Measurements from ENCODE around the gene PATL1. TPM values are rescaled to one million over a fixed set of nuclear protein-coding genes. Genes with fewer than 3 reads are reported as not detected.

The PATL1 gene
- total RNA-seq (2022; extraction: Qiagen RNA extraction; ENCODE audit: low read depth), result 37.7 to 50.8 TPM (median 49.0 TPM) in 5 replicates

GRCh38 chr11:59668950-59669610 lies at the start of gene PATL1:
TSS of gene PATL1 (minus strand) at chr11:59669037. CDS start at chr11:59668895, 142 bp downstream.

DNA sequence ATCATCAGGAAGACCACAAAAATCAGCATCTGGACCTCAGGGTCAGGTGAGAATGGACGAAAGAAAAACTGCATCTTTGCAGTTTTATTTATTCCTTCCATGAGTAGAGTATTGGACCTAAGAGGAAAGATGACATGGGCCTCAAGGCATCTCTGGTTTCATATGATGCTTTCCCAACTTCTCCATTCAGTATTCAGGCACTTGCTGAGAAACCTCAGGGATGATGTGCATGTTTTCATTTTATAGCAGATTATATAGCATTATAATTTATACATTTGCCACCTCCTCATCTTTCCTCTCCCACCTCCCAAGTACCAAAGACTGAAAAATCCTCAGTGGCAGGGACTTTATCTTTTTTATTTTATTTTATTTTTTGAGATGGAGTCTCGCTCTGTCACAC lies 44.9 kb upstream of the PATL1 start, which contains the start of gene OR10V1:
TSS of gene OR10V1 (minus strand) at position 101 of the 400 bp plus-strand sequence. CDS start at position 101, 0 bp downstream.

DNA sequence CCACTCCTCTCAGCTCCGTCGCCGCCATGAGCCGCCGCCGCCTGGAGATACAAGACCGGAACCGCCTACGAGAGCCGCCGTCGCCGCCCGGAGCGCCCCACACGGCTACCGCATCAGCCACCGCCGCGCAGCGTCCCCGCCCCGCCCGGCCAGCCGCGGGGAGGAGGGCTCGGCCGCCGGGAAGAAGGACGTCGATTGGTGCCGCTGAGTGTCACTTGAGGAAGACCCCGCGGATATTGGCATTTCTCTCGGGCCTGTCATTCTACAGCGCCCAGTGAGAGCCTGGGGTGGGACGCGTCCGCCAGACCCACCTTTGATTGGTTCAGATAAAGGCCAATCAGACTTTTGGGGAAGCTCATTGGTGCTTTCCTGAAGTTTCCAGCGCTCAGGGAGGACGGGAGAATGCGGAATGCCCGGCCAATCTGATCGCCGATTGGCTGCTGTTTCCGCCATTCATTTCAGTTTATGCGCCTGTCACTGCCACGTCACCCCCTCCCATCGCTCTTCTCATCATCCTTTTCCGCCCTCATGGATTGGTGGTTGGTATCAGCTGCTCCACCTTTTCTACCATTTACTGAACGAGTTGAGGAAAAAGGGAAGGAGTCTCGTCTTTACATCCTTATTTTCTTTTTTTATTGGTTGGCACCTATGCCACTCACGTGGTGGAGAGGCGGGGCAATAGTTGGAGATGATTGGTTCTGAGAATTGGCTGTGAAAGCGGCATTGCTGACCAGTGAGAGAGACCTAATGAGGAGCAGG lies 53.0 kb downstream of the PATL1 start, which contains the start of gene OSBP:
TSS of gene OSBP (minus strand) at position 138 of the 759 bp plus-strand sequence. CDS start at position 28, 110 bp downstream.

Other genes with a start within 250 kb of the PATL1 start
- gene OR5A2, start 242.6 kb downstream of the PATL1 start, total RNA-seq (2022; extraction: Qiagen RNA extraction; ENCODE audit: low read depth), result not detected in 5 replicates
- not detected in 5 replicates for gene OR5A1, start 232.6 kb downstream of the PATL1 start, total RNA-seq (2022; extraction: Qiagen RNA extraction; ENCODE audit: low read depth)
- gene OR4D6, start 212.1 kb downstream of the PATL1 start, total RNA-seq (2022; extraction: Qiagen RNA extraction; ENCODE audit: low read depth), result not detected in 5 replicates
- not detected in 5 replicates for gene OR4D10, start 195.7 kb downstream of the PATL1 start, total RNA-seq (2022; extraction: Qiagen RNA extraction; ENCODE audit: low read depth)
- gene OR4D11, start 165.5 kb downstream of the PATL1 start, total RNA-seq (2022; extraction: Qiagen RNA extraction; ENCODE audit: low read depth), result not detected in 5 replicates
- gene OR4D9, start 157.5 kb downstream of the PATL1 start, total RNA-seq (2022; extraction: Qiagen RNA extraction; ENCODE audit: low read depth), result not detected in 5 replicates
- 25.8 to 33.1 TPM (median 30.0 TPM) in 5 replicates for gene OSBP, start 53.3 kb downstream of the PATL1 start, total RNA-seq (2022; extraction: Qiagen RNA extraction; ENCODE audit: low read depth)
- gene OR10V1, start 44.8 kb upstream of the PATL1 start, total RNA-seq (2022; extraction: Qiagen RNA extraction; ENCODE audit: low read depth), result not detected in 5 replicates
- gene STX3, start 86.3 kb upstream of the PATL1 start, total RNA-seq (2022; extraction: Qiagen RNA extraction; ENCODE audit: low read depth), result 20.6 to 31.4 TPM (median 24.5 TPM) in 5 replicates
- gene MRPL16, start 141.7 kb upstream of the PATL1 start, total RNA-seq (2022; extraction: Qiagen RNA extraction; ENCODE audit: low read depth), result 57.6 to 68.1 TPM (median 66.0 TPM) in 5 replicates
- gene CBLIF, start 176.5 kb upstream of the PATL1 start, total RNA-seq (2022; extraction: Qiagen RNA extraction; ENCODE audit: low read depth), result not detected in 5 replicates
- 0.09 to 0.49 TPM in 2 of 5 replicates, not detected in the others for gene TCN1, start 197.4 kb upstream of the PATL1 start, total RNA-seq (2022; extraction: Qiagen RNA extraction; ENCODE audit: low read depth)
- not detected in 5 replicates for gene OOSP3, start 209.7 kb upstream of the PATL1 start, total RNA-seq (2022; extraction: Qiagen RNA extraction; ENCODE audit: low read depth)